Karpas-422 (cell line): ENCODE measurements around the gene ESAM. TPM values are rescaled to one million over a fixed set of nuclear protein-coding genes. Genes with fewer than 3 reads are reported as not detected.

Source experiments
- DNase-seq: peaks from one replicate; pipeline ENCODE4 v3.0.0-alpha.2; 2015
- H2AFZ ChIP-seq: fragments of 200-600 bp; sonication (generic); 2 replicates; pipeline ENCODE4 v1.6.1; 2014; ENCODE audit warnings: antibody characterized with exemption, low read length, mixed read lengths
- H3K27ac ChIP-seq: fragments of 200-600 bp; sonication (generic); 2 replicates; pipeline ENCODE4 v1.5.1; 2014; ENCODE audit warnings: mild to moderate bottlenecking, low read length, moderate library complexity
- H3K27me3 ChIP-seq: fragments of 200-600 bp; sonication (generic); 2 replicates; pipeline ENCODE4 v1.6.1; 2014; ENCODE audit warnings: low read length, mixed read lengths
- H3K36me3 ChIP-seq: fragments of 200-600 bp; sonication (generic); 2 replicates; pipeline ENCODE4 v1.6.1; 2014; ENCODE audit warnings: low read length, mixed read lengths; ENCODE audit not compliant: insufficient read depth
- H3K4me1 ChIP-seq: fragments of 200-600 bp; sonication (generic); 2 replicates; pipeline ENCODE4 v1.6.1; 2014; ENCODE audit warnings: mild to moderate bottlenecking, low read length, mixed read lengths
- H3K4me2 ChIP-seq: fragments of 200-600 bp; sonication (generic); 2 replicates; pipeline ENCODE4 v1.6.1; 2014; ENCODE audit warnings: low read length, low read depth, mild to moderate bottlenecking; ENCODE audit not compliant: poor library complexity, severe bottlenecking
- H3K4me3 ChIP-seq: fragments of 200-600 bp; sonication (generic); 2 replicates; pipeline ENCODE4 v1.5.1; 2014; ENCODE audit warnings: mild to moderate bottlenecking, antibody characterized with exemption, low read length, mixed read lengths
- H3K79me2 ChIP-seq: fragments of 200-600 bp; sonication (generic); 2 replicates; pipeline ENCODE4 v1.6.1; 2014; ENCODE audit warnings: mild to moderate bottlenecking, low read length, mixed read lengths
- H3K9ac ChIP-seq: fragments of 200-600 bp; sonication (generic); 2 replicates; pipeline ENCODE4 v1.6.0; 2014; ENCODE audit warnings: low read length
- H3K9me2 ChIP-seq: fragments of 200-600 bp; sonication (generic), shearing (Covaris generic); replicated peaks from 2 replicates; pipeline ENCODE4 v1.6.0; 2014; ENCODE audit warnings: mild to moderate bottlenecking, low read length, moderate library complexity; ENCODE audit not compliant: insufficient read depth
- H3K9me3 ChIP-seq: fragments of 300-700, 200-600 bp; sonication (generic); 2 replicates; pipeline ENCODE4 v1.6.1; 2014; ENCODE audit warnings: low read length, mixed read lengths
- H4K20me1 ChIP-seq: fragments of 200-600 bp; sonication (generic); 2 replicates; pipeline ENCODE4 v1.6.1; 2014; ENCODE audit warnings: mild to moderate bottlenecking, antibody characterized with exemption, low read length, low read depth; ENCODE audit not compliant: insufficient read depth
- total RNA-seq: library from RNA; depleted of rRNA; stranded (reverse); fragments of >200 nt; shearing (Covaris generic); gene quantifications from 2 replicates; pipeline ENCODE4 v1.2.3, GENCODE V29; 2014; ENCODE audit warnings: low replicate concordance

ESAM gene
- total RNA-seq, 1 experiment from 2014 or later, result not detected

DNA sequence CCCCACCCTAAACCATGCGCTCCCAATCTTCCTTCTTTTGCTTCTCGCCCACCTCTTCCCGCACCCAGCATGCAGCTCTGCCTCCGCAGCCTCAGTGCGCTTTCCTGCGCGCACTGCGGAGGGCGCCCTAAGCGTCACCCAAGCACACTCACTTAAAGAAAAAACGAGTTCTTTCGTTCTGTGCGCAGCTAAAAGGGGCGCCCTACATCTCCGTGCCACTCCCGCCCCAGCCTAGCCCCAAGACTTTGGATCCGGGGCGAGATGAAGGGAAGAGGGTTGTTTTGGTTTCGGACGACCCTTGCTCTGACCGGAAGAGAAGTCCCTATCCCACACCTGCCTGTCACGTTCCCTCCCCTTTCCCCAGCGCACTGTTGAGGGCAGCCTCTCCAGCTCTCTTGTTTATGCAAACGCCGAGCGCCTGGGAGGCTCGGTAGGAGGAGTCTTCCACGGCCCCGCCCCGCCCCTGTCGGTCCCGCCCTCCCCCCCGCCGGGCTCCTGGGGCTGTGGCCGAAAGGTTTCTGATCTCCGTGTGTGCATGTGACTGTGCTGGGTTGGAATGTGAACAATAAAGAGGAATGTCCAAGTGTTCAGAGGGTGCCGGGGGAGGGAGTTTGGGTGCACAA is 15.4 kb downstream of the ESAM start:
- Histone ChIP-seq H3K4me1 (peaks cover 19% of the 10 kb centered on the region), H3K27ac (no peak overlapping the region), H3K4me2 (peak overlapping the region; percentile 84), H3K79me2 (no peaks in the 10 kb centered on the region), H3K9me2 (no peaks in the 10 kb centered on the region), H2AFZ (peak overlapping the region; percentile 92; the same call in 1 of the 2 replicates), H3K9ac (peak overlapping the region; percentile 83), H3K27me3 (no peaks in the 10 kb centered on the region), H4K20me1 (no peaks in the 10 kb centered on the region), H3K9me3 (no peaks in the 10 kb centered on the region), H3K4me3 (peak overlapping the region; percentile 70), H3K36me3 (no peaks in the 10 kb centered on the region)
- DNase-seq, result peak; percentile 82

DNA sequence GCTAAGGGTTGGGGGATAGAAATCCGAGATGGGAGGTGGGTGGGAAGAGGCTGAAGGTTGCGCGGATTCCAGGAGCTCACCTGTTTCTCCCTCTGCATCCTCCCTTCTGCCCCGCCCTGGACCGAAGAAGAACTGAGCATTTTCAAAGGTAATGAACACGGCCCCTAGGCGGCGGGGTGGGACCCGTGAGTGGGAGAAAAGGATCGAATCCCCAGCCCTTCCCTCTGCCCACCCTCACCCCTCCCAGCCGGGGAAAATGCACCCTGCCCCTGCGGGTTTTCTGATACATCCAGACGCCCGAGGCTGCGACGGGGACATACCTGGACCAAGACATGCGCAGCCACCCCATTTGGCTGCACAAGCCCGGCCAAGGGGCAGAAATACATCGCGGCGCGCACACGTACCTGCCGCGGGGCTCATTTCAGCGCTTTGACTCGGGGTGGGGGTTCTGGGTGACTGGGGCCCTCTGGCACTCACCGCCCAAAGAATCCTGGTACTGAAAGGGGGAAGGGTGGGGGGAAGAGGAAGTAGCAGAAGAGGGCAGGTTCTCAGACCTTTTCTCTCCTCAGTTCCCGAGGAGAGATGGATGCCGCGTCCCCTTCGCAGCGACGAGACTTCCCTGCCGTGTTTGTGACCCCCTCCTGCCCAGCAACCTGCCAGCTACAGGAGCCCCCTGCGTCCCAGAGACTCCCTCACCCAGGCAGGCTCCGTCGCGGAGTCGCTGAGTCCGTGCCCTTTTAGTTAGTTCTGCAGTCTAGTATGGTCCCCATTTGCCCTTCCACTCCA is 16.1 kb downstream of the ESAM start:
- no peaks in the 10 kb centered on the region for H3K36me3 ChIP-seq
- H3K9me3 ChIP-seq, result no peaks in the 10 kb centered on the region
- H3K79me2 ChIP-seq, result no peaks in the 10 kb centered on the region
- peak overlapping the region; percentile 83 for H3K9ac ChIP-seq
- H3K27me3 ChIP-seq, result no peaks in the 10 kb centered on the region
- no peaks in the 10 kb centered on the region for H4K20me1 ChIP-seq
- peaks cover 19% of the 10 kb centered on the region for H3K4me1 ChIP-seq
- peak overlapping the region; percentile 70 for H3K4me3 ChIP-seq
- peak; percentile 64 for DNase-seq
- peak overlapping the region; percentile 92; the same call in 1 of the 2 replicates for H2AFZ ChIP-seq
- H3K9me2 ChIP-seq, result no peaks in the 10 kb centered on the region
- peak overlapping the region; percentile 84 for H3K4me2 ChIP-seq
- no peak overlapping the region for H3K27ac ChIP-seq

DNA sequence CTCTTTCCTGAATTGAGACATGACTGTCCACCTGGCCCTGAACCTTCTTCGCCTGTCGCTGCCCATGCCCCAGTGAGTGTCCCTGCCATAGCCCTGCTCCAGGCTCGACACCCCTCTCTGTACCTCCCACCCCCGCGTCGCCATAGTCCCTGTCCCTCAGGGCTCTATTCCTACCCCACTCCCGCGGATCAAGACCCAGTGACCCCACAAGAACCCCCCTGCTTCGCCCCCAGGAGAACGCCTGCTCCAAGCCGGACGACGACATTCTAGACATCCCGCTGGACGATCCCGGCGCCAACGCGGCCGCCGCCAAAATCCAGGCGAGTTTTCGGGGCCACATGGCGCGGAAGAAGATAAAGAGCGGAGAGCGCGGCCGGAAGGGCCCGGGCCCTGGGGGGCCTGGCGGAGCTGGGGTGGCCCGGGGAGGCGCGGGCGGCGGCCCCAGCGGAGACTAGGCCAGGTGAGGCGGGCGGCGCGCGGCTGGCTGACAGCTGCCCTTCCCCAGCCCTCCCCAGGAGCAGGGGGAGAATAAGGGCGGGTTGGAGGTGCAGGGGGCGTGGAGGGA is 16.7 kb downstream of the ESAM start:
- no peaks in the 10 kb centered on the region for H3K79me2 ChIP-seq
- H3K27ac ChIP-seq, result no peak overlapping the region
- no peaks in the 10 kb centered on the region for H3K36me3 ChIP-seq
- H3K4me2 ChIP-seq, result peak overlapping the region; percentile 84
- no peaks in the 10 kb centered on the region for H3K9me2 ChIP-seq
- no peak overlapping the region for H2AFZ ChIP-seq
- H3K9me3 ChIP-seq, result no peaks in the 10 kb centered on the region
- no peaks in the 10 kb centered on the region for H4K20me1 ChIP-seq
- H3K4me1 ChIP-seq, result peaks cover 24% of the 10 kb centered on the region
- no peaks in the 10 kb centered on the region for H3K27me3 ChIP-seq
- H3K4me3 ChIP-seq, result peak overlapping the region; percentile 70; the same call in 1 of the 2 replicates
- peak overlapping the region; percentile 83 for H3K9ac ChIP-seq
- no peak for DNase-seq

DNA sequence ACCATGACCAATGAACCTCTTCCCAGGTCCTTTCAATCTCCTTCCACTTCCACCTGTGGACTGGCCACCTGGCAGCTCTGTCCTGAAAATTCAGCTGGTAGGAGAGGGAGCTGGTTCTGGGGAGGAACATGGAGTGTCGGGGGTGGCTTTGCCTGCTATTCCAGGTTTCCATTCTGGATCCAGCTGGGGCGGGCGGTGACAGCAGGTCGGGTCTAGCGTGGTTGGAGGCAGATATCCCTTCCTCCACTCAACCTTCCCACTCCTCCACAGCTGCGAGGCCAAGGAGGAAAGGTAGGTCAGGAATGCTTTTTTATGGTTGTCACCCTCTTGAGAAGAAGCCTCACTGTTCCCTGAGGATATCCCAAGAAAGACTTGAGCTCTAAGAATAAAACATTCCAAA is 19.0 kb downstream of the ESAM start:
- Histone ChIP-seq H3K79me2 (no peaks in the 10 kb centered on the region), H2AFZ (no peak overlapping the region), H4K20me1 (no peaks in the 10 kb centered on the region), H3K9me2 (no peaks in the 10 kb centered on the region), H3K36me3 (no peaks in the 10 kb centered on the region), H3K4me2 (no peak overlapping the region), H3K4me1 (peaks cover 32% of the 10 kb centered on the region), H3K9me3 (no peaks in the 10 kb centered on the region), H3K27me3 (no peaks in the 10 kb centered on the region), H3K4me3 (no peak overlapping the region), H3K27ac (no peak overlapping the region), H3K9ac (no peak overlapping the region)
- DNase-seq, result no peak

DNA sequence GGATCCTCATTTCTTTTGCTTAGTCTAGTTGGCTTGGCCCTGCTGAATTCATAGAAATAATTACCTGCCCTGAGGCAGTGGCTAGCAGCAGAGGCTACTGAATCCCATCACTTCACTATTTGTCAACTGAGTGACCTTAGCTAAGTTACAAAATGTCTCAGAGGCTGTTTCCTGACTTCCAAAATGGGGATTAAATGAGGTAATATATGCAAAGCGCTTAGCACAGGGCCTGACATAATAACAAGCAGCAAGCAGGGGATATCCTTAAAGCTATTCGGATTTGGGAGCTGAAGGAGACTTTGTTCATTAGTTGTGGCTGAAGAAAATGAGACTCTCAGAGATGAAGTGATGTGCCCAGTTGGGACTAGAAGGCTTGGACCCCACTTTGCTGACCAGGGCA is 19.5 kb downstream of the ESAM start:
- Histone ChIP-seq H3K9me3 (no peaks in the 10 kb centered on the region), H3K9me2 (no peaks in the 10 kb centered on the region), H2AFZ (no peak overlapping the region), H3K9ac (no peak overlapping the region), H3K4me1 (peaks cover 32% of the 10 kb centered on the region), H3K36me3 (no peaks in the 10 kb centered on the region), H3K27me3 (no peaks in the 10 kb centered on the region), H3K27ac (no peak overlapping the region), H3K4me2 (peak overlapping the region; percentile 40), H3K79me2 (no peaks in the 10 kb centered on the region), H3K4me3 (no peak overlapping the region), H4K20me1 (no peaks in the 10 kb centered on the region)
- DNase-seq, result no peak

DNA sequence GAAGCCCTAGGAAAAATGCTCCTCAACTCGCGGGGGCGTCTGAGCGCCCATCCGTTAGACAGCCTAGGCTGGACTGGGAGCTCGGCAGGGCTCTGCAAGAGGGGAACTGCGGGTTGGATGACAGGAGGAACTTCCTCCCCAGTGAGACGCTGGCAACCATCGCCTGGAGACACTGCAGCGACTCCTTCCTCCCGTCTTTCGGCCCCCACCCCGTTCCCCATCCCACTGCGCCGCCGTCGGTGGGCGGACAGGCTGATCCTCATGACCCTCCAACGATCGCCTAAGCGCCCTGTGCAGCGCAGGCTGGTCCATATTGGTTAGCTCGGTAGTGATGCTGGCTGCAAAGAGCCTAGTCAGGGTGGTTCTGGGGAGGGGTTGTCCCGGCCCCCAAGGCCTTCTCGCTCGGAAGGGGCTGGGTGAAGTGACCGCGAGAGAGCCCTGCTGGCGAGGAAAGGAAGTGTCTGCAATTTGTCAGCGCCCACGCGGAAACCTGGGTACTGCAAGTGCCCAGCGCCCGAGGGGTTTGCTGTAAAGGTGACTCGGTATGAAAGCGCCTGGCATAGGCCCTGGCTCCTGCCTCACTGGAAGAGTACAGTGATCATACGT is 21.7 kb downstream of the ESAM start:
- Histone ChIP-seq H3K4me3 (peak overlapping the region; percentile 62), H3K27ac (no peak overlapping the region)

DNA sequence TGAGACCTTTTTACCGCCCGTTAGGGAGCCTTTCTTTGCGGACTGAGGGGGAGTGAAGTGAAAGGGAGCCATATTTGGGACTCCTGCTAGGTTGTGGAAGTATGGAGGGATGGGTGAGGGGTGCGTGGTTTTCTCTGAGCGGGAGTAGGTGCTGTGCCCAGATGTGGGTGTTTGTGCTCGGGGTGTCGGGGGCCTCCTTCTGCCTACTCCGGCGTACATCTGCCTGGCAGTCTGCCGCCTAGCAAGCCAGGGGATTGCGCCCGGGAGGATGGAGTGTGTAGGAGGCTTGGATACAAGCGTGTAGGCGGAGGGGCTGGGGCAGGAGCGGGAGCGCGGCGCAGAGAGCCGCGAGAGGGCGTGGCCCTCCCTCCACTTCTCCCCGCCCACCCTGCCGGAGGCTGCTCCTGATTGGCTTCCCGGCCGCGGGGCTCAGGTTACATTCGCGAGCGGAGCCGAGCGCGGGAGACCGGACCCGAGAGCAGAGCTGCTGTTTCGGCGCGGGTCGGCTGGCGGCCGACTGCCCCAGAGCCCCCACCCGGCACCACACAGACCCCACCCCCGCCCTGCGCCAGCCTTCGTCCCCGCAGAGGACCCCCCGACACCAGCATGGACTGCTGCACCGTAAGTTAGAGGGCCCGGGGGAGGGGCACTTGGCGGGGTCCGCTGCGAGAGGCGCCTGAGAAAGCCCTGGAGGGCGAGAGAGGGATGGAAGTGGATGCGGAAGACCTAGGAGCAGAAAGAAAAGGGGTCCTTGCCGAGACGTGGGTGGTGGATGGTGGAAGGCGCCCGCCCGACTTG is 22.4 kb downstream of the ESAM start, which contains the start of gene NRGN:
Gene NRGN (plus strand): TSS at position 464 of the 798 bp plus-strand sequence. CDS start 143 bp downstream, at position 607.
- no peaks in the 10 kb centered on the region for H3K27me3 ChIP-seq
- DNase-seq, result peak; percentile 92
- no peaks in the 10 kb centered on the region for H4K20me1 ChIP-seq
- peaks cover 25% of the 10 kb centered on the region for H3K4me1 ChIP-seq
- H3K79me2 ChIP-seq, result no peaks in the 10 kb centered on the region
- no peaks in the 10 kb centered on the region for H3K9me3 ChIP-seq
- H3K4me3 ChIP-seq, result peak within 1 kb of the TSS; percentile 62
- H3K4me2 ChIP-seq, result peak within 1 kb of the TSS; percentile 73
- no peaks in the 10 kb centered on the region for H3K9me2 ChIP-seq
- no peaks in the 10 kb centered on the region for H3K36me3 ChIP-seq
- H2AFZ ChIP-seq, result 0 out of 2 replicates have a peak within 1 kb of the TSS, but pooled peaks have one; percentile 50
- H3K27ac ChIP-seq, result no peak within 1 kb of the TSS
- peak within 1 kb of the TSS; percentile 59 for H3K9ac ChIP-seq

More for the DNA sequence above, 21.7 kb downstream of the ESAM start:
- no peaks in the 10 kb centered on the region for H3K36me3 ChIP-seq
- H3K9me2 ChIP-seq, result no peaks in the 10 kb centered on the region
- H3K79me2 ChIP-seq, result no peaks in the 10 kb centered on the region
- H3K9ac ChIP-seq, result peak overlapping the region; percentile 59
- H3K9me3 ChIP-seq, result no peaks in the 10 kb centered on the region
- DNase-seq, result peak; percentile 59
- no peaks in the 10 kb centered on the region for H3K27me3 ChIP-seq
- peak overlapping the region; percentile 73 for H3K4me2 ChIP-seq
- no peaks in the 10 kb centered on the region for H4K20me1 ChIP-seq
- peaks cover 25% of the 10 kb centered on the region for H3K4me1 ChIP-seq
- H2AFZ ChIP-seq, result 0 out of 2 replicates have a peak overlapping the region, but pooled peaks have one; percentile 28
